ENCODE measurements around the gene ZRANB1.

ZRANB1 gene

DNA sequence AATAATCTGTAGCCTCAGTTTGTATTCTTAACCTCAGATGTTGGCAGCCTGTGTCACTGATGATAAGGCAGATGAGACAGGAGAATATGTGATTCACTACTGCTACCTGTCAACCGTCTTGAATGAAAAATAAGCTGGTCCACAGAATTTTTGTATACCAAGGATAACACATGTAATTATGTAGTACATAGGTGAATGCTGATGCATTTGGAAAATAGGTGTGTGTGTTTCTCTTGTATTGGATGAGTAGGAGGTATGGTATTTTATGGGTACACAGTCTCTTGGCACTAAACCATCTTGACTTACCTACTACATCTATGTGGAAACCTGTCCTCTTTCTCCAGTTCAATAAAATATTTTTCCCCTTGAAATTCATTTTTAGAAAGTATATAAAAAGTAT lies 20.7 kb upstream of the ZRANB1 start:
- DNase-seq (ENCODE audit: low read depth): no peak
- TF ChIP-seq, protein P1, sequence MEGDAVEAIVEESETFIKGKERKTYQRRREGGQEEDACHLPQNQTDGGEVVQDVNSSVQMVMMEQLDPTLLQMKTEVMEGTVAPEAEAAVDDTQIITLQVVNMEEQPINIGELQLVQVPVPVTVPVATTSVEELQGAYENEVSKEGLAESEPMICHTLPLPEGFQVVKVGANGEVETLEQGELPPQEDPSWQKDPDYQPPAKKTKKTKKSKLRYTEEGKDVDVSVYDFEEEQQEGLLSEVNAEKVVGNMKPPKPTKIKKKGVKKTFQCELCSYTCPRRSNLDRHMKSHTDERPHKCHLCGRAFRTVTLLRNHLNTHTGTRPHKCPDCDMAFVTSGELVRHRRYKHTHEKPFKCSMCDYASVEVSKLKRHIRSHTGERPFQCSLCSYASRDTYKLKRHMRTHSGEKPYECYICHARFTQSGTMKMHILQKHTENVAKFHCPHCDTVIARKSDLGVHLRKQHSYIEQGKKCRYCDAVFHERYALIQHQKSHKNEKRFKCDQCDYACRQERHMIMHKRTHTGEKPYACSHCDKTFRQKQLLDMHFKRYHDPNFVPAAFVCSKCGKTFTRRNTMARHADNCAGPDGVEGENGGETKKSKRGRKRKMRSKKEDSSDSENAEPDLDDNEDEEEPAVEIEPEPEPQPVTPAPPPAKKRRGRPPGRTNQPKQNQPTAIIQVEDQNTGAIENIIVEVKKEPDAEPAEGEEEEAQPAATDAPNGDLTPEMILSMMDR (conservative IDR thresholded peaks at IDR 0.05; ENCODE audit: low read depth, low read length): no peak
- no peak overlapping the region for H3K4me3 ChIP-seq (ENCODE audit: low read length)

DNA sequence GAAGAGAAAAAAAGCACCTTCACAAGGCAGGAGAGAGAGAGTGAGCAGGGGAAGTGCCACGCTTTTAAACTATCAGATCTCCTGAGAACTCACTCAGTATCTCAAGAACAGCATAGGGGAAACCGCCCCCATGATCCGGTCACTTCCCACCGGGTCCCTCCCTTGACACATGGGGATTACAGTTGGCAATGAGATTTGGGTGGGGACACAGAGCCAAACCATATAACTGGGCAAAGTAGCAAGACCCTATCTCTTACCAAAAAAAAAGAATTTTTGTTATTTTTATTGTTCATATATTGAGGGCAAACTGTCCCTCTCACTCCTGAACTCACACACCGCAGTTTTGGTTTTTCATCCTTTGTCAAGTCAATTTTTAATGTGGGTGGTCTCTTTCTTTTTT lies 18.2 kb upstream of the ZRANB1 start:
- no peak overlapping the region for H3K4me3 ChIP-seq (ENCODE audit: low read length)
- no peak for DNase-seq (ENCODE audit: low read depth)
- TF ChIP-seq, protein P1 (conservative IDR thresholded peaks at IDR 0.05; ENCODE audit: low read depth, low read length): no peak

DNA sequence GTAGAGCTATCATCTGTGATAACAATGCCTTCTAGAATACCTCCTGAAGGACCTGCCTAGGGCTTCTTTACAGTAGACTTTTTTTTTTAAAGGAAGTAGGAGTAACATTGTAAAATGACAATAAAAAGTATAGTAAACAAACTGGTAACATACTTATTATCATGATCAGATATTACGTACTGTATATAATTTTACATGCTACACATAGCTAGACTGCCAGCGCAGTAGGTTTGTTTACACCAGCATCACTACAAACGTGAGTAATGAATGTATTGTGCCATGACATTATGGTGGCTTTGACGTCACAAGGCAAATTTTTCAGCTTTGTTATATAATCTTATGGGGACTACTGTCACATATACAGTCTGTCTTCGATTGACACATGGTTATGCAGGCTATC lies 15.4 kb upstream of the ZRANB1 start:
- TF ChIP-seq, protein P1 (conservative IDR thresholded peaks at IDR 0.05; ENCODE audit: low read depth, low read length): no peak
- DNase-seq (ENCODE audit: low read depth): no peak
- no peak overlapping the region for H3K4me3 ChIP-seq (ENCODE audit: low read length)

DNA sequence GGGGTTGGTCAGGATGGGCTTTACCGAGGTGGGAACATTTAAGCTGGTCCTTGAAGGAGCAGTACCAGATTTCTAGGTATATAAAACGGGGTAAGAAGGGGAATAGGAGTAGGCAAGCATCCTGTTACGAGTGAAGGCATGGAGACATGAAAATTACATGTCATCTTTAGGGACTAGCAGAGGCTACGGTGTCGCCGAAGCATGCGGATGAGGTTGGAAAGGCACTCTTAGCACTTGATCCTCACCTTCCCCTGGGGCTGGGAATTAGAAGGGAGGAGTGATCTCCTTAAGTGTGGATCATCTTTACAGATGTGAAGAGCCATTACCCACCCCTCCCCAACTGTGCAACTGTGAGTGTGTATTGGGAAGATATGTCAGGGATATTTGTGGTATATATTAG lies 13.8 kb upstream of the ZRANB1 start:
- TF ChIP-seq, protein P1 (conservative IDR thresholded peaks at IDR 0.05; ENCODE audit: low read depth, low read length): no peak
- DNase-seq (ENCODE audit: low read depth): no peak
- H3K4me3 ChIP-seq (ENCODE audit: low read length): no peak overlapping the region

DNA sequence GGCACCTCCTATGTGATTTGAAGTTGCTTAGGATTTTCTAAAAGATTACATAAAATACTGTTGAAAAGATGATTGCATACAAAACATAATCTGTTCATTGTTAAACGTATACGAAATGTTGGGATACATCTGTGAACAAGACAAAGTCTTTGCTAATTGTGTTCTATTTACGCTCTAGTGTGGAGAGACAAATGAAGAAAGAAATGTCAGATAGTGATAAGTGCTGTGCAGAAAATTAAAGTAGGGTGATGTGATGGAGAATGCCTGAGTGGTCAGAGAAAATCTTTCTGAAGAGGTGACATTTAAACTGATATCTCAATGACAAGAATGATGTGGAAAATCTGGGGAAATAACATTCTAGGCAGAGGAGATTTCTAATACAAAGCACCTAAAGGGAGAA lies 13.4 kb upstream of the ZRANB1 start:
- no peak for DNase-seq (ENCODE audit: low read depth)
- TF ChIP-seq, protein P1 (conservative IDR thresholded peaks at IDR 0.05; ENCODE audit: low read depth, low read length): no peak
- no peak overlapping the region for H3K4me3 ChIP-seq (ENCODE audit: low read length)

DNA sequence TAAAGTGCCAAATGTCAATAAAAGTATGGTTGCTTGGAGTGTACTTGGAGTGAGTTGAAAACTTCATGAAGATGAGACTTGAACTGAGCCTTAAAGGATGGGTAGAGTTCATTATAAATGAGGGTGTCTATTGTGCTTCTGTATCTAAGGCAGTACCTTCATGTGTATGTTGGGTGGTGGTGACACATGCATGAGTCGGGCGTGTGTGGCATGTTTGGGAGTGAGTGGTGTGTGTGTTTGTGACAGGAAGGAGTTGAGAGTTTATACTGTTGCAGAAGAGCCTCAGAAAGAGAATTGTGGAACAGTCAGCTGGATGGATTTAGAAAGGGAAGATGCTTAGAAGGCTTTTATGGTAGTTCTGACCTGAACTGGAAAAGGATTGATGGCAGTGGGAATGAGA lies 6.0 kb upstream of the ZRANB1 start:
- TF ChIP-seq, protein P1 (conservative IDR thresholded peaks at IDR 0.05; ENCODE audit: low read depth, low read length): no peak
- no peak for DNase-seq (ENCODE audit: low read depth)
- no peak overlapping the region for H3K4me3 ChIP-seq (ENCODE audit: low read length)

DNA sequence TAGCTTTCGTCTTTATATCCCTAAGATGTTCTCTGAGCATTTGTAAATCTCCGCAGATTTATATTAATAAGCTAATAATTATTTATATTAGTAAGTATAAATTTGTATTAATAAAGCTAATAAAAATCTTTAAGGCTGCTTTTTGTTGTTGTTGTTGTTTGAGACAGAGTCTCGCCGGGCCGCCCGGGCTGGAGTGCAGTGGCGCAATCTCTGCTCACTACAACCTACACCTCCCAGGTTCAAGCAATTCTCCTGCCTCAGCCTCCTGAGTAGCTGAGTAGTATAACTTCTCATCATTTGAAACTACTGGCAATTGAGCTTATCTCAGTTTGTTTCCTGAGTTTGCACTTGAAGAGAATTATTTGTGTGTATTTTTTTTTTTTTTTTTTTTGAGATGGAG lies 5.1 kb upstream of the ZRANB1 start:
- H3K4me3 ChIP-seq (ENCODE audit: low read length): no peak overlapping the region
- TF ChIP-seq, protein P1 (conservative IDR thresholded peaks at IDR 0.05; ENCODE audit: low read depth, low read length): no peak
- DNase-seq (ENCODE audit: low read depth): no peak
